ENCODE data around the gene PGLYRP2.
"Not testable (repeated sequence)": the region's sequence is repeated elsewhere in the genome, so short reads cannot be mapped to it uniquely, and the experiment has no call there.

The PGLYRP2 gene

GRCh38 chr19:15517778-15518177, 38.5 kb upstream of the PGLYRP2 start:
- TF ChIP-seq, protein P1, sequence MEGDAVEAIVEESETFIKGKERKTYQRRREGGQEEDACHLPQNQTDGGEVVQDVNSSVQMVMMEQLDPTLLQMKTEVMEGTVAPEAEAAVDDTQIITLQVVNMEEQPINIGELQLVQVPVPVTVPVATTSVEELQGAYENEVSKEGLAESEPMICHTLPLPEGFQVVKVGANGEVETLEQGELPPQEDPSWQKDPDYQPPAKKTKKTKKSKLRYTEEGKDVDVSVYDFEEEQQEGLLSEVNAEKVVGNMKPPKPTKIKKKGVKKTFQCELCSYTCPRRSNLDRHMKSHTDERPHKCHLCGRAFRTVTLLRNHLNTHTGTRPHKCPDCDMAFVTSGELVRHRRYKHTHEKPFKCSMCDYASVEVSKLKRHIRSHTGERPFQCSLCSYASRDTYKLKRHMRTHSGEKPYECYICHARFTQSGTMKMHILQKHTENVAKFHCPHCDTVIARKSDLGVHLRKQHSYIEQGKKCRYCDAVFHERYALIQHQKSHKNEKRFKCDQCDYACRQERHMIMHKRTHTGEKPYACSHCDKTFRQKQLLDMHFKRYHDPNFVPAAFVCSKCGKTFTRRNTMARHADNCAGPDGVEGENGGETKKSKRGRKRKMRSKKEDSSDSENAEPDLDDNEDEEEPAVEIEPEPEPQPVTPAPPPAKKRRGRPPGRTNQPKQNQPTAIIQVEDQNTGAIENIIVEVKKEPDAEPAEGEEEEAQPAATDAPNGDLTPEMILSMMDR (IDR thresholded peaks at IDR 0.05; ENCODE audit: extremely low read depth, missing control alignments), result no peak
- DNase-seq (ENCODE audit: low spot score), result no peak

DNA sequence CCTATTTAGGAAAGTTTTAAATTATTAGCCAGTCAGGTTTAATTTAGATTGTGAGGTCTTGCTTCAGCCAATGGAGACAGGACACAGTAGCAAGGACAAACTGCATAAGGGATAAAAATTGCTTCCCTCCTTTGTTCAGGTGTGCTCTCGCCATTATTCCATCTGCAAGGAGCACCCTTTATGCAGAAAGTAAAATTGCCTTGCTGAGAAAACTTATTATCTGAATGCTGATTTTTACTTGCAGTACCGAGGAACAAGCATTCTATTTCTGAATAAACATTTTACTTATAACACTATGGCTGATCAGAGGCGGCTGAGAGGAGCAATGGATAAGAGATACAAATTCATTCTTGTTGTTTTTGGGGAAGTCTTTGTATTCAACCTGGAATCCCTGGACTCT, 37.1 kb upstream of the PGLYRP2 start:
- DNase-seq (ENCODE audit: low spot score), result no peak
- TF ChIP-seq, protein P1 (IDR thresholded peaks at IDR 0.05; ENCODE audit: extremely low read depth, missing control alignments), result no peak

- not testable (repeated sequence) for DNase-seq (ENCODE audit: low spot score)
These were observed 35.9 kb upstream of the PGLYRP2 start for GRCh38 chr19:15515227-15515625.

DNA sequence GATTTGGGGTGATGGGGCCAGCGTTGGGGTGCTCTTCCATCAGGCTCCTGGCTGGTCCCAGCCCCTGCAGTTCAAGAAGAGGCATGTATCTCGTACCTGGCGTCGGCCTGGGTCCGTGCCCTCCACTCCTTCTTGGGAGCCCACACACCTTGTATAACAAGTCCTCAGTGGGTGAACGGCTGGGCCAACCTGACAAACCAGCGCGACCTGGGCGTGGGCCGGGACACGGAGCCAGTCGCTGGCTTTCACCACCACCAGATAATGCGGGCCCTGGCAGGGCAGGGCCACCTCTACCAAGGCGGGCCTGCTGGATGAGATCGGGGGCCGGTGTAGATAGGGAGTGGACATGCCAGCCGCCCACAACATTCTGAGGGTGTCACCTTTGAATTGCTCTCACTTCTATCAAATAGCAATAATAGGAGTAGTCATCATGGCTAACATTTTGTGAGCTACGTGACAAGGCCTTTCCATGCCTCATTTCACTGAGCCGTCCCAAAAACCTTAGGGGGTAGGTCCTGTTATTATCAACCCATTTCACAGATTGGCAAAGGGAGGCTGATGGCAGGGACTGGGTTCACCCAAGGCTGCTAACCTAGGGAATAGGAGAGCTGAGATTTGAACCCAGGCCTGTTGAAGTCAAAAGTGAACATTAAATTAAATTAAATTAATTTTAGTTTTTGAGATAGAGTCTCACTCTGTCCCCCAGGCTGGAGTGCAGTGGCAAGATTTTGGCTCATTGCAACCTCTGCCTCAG, 32.5 kb upstream of the PGLYRP2 start:
- TF ChIP-seq, protein P1 (IDR thresholded peaks at IDR 0.05; ENCODE audit: extremely low read depth, missing control alignments), result no peak

GRCh38 chr19:15508035-15508710, 28.9 kb upstream of the PGLYRP2 start, which contains the start of gene CYP4F22:
CYP4F22 (plus strand) TSS chr19:15508525; CDS start chr19:15525337, 16,812 bp downstream.
- DNase-seq (ENCODE audit: low spot score), result no peak
- TF ChIP-seq, protein P1 (IDR thresholded peaks at IDR 0.05; ENCODE audit: extremely low read depth, missing control alignments), result no peak

More for the DNA sequence above, 32.5 kb upstream of the PGLYRP2 start:
- DNase-seq (ENCODE audit: low spot score), result no peak

DNA sequence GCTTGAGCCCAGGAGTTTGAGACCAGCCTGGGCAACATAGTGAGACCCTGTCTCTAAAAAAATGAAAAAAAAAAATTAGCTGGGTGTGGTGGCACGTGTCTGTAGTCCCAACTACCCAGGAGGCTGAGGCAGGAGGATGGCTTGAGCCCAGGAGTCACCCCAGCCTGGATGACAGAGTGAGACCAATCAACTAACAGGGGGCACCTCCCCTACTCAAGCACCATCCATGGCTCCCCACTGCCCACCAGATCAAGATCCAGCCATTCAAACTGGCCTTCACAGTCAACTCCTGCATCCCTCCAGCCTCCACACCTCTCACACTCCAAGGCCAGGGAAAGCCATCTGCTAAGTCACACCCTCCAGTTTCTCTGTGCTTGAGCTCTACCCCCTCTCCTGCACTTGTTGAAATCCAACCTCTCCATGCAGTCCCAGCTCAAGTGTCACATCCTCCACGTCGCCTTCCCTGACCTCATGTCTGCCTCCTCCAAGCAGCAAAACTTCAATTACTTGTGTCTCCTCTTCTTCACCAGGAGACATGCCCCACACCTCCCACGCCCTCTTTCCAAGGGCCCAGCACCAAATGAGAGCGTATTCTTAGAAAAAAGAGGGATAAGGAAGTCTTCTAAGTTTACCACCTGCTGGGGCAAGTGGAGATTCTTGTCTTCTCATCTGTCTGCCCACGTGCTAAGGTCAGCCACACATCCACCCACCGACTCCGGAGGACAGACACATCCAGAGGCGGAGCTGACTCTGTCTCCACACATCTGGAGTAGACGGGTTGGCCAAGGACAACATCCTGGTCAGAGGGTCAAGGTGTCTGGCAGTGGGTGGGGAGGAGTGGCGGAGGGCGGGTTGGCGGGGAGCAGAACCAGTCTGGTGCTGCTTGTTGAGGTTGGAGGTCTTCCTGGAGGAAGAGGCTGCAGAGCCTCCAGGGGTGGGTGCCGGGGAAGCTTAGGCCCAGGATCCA, 28.1 kb upstream of the PGLYRP2 start:
- no peak for DNase-seq (ENCODE audit: low spot score)
- TF ChIP-seq, protein P1 (IDR thresholded peaks at IDR 0.05; ENCODE audit: extremely low read depth, missing control alignments), result no peak

- TF ChIP-seq, protein P1 (IDR thresholded peaks at IDR 0.05; ENCODE audit: extremely low read depth, missing control alignments), result no peak
- no peak for DNase-seq (ENCODE audit: low spot score)
These were observed 26.8 kb upstream of the PGLYRP2 start for GRCh38 chr19:15506074-15506571.

Data from GM20000 (cell line).